Panc1 (cell line): Measurements from ENCODE around the gene ASPHD1.

Experiments
- POLR2AphosphoS5 ChIP-seq: IDR thresholded peaks from 2 replicates; pipeline ENCODE4 v1.6.1; 2012; ENCODE audit warnings: mild to moderate bottlenecking, low read depth, low read length, moderate library complexity
- TF ChIP-seq, protein P1 (sequence below): fragments of 450-650 bp; IDR thresholded peaks from 2 replicates; pipeline ENCODE4 v1.5.1; 2017; ENCODE audit warnings: mild to moderate bottlenecking
- TF ChIP-seq, protein P2 (sequence below), 2 experiments: IDR thresholded peaks; 2 replicates each; pipeline ENCODE4 v1.6.1; 2011 to 2012; ENCODE audit warnings: low read depth in 2 of 2, control low read depth in 1 of 2, low read length in 1 of 2, mild to moderate bottlenecking in 1 of 2, moderate library complexity in 1 of 2; ENCODE audit not compliant: insufficient read depth in 1 of 2

DNA sequence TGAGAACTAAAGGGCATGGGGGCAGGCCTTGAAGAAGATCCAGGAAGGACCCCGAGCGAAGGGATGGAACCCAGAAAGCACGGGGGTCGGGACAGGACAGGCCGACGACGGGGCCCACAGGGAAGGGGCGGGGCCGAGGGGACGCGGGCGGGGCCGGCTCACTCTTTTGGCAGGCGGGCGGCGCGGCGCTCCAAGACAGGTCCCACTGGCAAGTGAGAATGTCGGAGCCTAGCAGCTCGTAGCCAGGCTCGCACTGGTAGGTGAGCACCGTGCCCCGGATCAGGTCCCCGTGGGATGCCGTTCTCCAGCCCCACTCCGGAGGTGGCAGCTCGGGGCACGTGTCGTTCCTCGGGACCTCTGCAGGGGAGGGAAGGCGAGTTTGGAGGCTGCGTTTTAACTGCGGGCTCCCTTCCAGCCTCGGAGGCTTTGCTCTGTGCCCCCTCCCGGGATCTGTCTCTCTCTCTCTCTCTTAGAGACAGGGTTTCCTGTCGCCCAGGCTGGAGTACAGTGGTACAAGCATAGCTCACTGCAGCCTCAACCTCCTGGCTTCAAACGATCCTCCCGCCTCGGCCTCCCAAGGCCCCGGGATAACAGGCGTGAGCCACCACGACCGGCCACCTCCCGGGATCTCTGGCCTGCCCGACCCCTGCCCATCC is 23.6 kb upstream of the ASPHD1 start:
- TF ChIP-seq, protein P1, sequence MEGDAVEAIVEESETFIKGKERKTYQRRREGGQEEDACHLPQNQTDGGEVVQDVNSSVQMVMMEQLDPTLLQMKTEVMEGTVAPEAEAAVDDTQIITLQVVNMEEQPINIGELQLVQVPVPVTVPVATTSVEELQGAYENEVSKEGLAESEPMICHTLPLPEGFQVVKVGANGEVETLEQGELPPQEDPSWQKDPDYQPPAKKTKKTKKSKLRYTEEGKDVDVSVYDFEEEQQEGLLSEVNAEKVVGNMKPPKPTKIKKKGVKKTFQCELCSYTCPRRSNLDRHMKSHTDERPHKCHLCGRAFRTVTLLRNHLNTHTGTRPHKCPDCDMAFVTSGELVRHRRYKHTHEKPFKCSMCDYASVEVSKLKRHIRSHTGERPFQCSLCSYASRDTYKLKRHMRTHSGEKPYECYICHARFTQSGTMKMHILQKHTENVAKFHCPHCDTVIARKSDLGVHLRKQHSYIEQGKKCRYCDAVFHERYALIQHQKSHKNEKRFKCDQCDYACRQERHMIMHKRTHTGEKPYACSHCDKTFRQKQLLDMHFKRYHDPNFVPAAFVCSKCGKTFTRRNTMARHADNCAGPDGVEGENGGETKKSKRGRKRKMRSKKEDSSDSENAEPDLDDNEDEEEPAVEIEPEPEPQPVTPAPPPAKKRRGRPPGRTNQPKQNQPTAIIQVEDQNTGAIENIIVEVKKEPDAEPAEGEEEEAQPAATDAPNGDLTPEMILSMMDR: no peak
- no peak for TF ChIP-seq POLR2AphosphoS5
- TF ChIP-seq, protein P2, sequence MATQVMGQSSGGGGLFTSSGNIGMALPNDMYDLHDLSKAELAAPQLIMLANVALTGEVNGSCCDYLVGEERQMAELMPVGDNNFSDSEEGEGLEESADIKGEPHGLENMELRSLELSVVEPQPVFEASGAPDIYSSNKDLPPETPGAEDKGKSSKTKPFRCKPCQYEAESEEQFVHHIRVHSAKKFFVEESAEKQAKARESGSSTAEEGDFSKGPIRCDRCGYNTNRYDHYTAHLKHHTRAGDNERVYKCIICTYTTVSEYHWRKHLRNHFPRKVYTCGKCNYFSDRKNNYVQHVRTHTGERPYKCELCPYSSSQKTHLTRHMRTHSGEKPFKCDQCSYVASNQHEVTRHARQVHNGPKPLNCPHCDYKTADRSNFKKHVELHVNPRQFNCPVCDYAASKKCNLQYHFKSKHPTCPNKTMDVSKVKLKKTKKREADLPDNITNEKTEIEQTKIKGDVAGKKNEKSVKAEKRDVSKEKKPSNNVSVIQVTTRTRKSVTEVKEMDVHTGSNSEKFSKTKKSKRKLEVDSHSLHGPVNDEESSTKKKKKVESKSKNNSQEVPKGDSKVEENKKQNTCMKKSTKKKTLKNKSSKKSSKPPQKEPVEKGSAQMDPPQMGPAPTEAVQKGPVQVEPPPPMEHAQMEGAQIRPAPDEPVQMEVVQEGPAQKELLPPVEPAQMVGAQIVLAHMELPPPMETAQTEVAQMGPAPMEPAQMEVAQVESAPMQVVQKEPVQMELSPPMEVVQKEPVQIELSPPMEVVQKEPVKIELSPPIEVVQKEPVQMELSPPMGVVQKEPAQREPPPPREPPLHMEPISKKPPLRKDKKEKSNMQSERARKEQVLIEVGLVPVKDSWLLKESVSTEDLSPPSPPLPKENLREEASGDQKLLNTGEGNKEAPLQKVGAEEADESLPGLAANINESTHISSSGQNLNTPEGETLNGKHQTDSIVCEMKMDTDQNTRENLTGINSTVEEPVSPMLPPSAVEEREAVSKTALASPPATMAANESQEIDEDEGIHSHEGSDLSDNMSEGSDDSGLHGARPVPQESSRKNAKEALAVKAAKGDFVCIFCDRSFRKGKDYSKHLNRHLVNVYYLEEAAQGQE (IDR thresholded peaks at IDR 0.05; ENCODE audit: insufficient read depth in 1 of 2, low read depth in 2 of 2, low read length in 1 of 2): no peak
